Activated CD8-positive, alpha-beta memory T cell treated with anti-CD3 and anti-CD28 coated beads, Interleukin-2, amount 10 ng/mL, durations not matched to agents 7 days and 5 days (primary cell): ENCODE results near the gene ATP13A3. TPM values are rescaled to one million over a fixed set of nuclear protein-coding genes. Genes with fewer than 3 reads are reported as not detected.

Source experiments
- ATAC-seq: fragments of 150-1000 bp; cut with Tn5 transposase; one replicate; pipeline ENCODE4 v1.10.0; 2021; ENCODE audit warnings: moderate library complexity
- CTCF ChIA-PET: fragments of 350-600 bp; sonication (Branson Sonifier 250); formaldehyde crosslinking; loops from one replicate; lab custom pipeline; 2021; ENCODE audit warnings: antibody characterized with exemption; lab: Charles Lee
- DNase-seq: peaks from one replicate; pipeline ENCODE4 v3.0.0-alpha.2; 2020
- H3K27ac Mint-ChIP-seq: one replicate; pipeline ENCODE4 v1.8.0; 2021; ENCODE audit warnings: mild to moderate bottlenecking, mixed read lengths
- H3K27me3 Mint-ChIP-seq: one replicate; pipeline ENCODE4 v1.8.0; 2021; ENCODE audit warnings: mixed read lengths
- H3K36me3 Mint-ChIP-seq: one replicate; pipeline ENCODE4 v1.8.0; 2021; ENCODE audit warnings: mild to moderate bottlenecking, mixed read lengths
- H3K4me1 Mint-ChIP-seq: one replicate; pipeline ENCODE4 v1.8.0; 2021; ENCODE audit warnings: mixed read lengths
- H3K4me3 Mint-ChIP-seq: one replicate; pipeline ENCODE4 v1.8.0; 2021; ENCODE audit warnings: mild to moderate bottlenecking, moderate library complexity, mixed read lengths
- H3K9me3 Mint-ChIP-seq: one replicate; pipeline ENCODE4 v1.8.0; 2022; ENCODE audit warnings: low read depth, mixed read lengths
- total RNA-seq, 2 experiments: library from RNA; stranded (reverse); gene quantifications; one replicate each; pipeline ENCODE4 v1.2.3, GENCODE V29; 2021

The ATP13A3 gene
- total RNA-seq, 2 experiments from 2014 or later, result 78.3 to 82.0 TPM

DNA sequence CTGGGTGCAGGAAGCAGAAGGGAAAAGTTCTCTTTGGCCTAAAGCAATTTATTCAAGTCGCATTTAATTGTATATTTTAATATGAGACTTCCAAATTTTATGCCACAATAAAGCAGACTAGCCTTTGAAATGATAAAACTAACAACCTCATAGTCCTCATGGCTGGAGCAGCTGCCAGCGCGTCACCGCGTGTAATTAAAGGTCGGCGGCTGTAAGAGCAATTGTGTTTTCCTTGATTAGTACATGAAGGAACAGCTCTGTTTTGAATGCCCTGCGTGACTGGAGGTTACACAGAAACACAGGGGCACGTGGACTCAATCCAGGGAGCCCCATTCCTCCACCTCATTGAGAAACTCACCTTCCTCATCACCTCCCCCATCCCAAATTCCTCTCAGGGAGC, 107.2 kb downstream of the ATP13A3 start:
- no peak overlapping the region for H3K27ac Mint-ChIP-seq
- peaks cover 16% of the 10 kb centered on the region for H3K27me3 Mint-ChIP-seq
- CTCF ChIA-PET, result interaction anchor here (2.1 kb wide), 1 partner anchor 64 kb away, joined by 5 read pairs; no protein-coding TSS in a partner anchor
- H3K4me1 Mint-ChIP-seq, result no peaks in the 10 kb centered on the region
- H3K9me3 Mint-ChIP-seq, result no peaks in the 10 kb centered on the region
- ATAC-seq (no peak), DNase-seq (no peak)
- no peak overlapping the region for H3K4me3 Mint-ChIP-seq
- no peaks in the 10 kb centered on the region for H3K36me3 Mint-ChIP-seq

GRCh38 chr3:194379231-194379630, 107.6 kb downstream of the ATP13A3 start:
- CTCF ChIA-PET, result interaction anchor here (2.1 kb wide), 1 partner anchor 63 kb away, joined by 5 read pairs; no protein-coding TSS in a partner anchor
- no peaks in the 10 kb centered on the region for H3K9me3 Mint-ChIP-seq
- DNase-seq (no peak), ATAC-seq (no peak)
- peaks cover 18% of the 10 kb centered on the region for H3K27me3 Mint-ChIP-seq
- no peak overlapping the region for H3K4me3 Mint-ChIP-seq
- H3K27ac Mint-ChIP-seq, result no peak overlapping the region
- H3K36me3 Mint-ChIP-seq, result no peaks in the 10 kb centered on the region
- no peaks in the 10 kb centered on the region for H3K4me1 Mint-ChIP-seq

DNA sequence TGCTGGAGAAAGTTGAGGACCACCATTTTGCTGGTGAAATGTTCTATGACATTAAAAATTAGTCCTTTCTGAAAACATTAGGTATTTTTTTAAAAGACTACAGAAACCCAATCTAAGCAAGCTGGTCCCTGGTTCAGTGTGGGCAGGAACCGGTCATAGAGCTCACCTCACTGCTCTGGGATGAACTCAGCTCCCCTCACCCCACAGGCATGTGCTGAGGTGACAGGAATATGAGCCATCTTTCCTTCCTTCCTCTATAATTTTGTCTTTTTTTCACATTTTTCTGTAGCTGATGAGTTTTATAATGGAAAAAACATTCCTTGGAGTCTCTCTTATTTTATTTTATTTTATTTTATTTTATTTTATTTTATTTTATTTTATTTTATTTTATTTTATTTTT, 109.1 kb downstream of the ATP13A3 start:
- no peak overlapping the region for H3K4me3 Mint-ChIP-seq
- CTCF ChIA-PET, result interaction anchor here (2.1 kb wide), 1 partner anchor 62 kb away, joined by 5 read pairs; no protein-coding TSS in a partner anchor
- H3K4me1 Mint-ChIP-seq, result no peaks in the 10 kb centered on the region
- H3K36me3 Mint-ChIP-seq, result no peaks in the 10 kb centered on the region
- H3K27ac Mint-ChIP-seq, result no peak overlapping the region
- DNase-seq (no peak), ATAC-seq (no peak)
- H3K27me3 Mint-ChIP-seq, result peaks cover 24% of the 10 kb centered on the region
- H3K9me3 Mint-ChIP-seq, result no peaks in the 10 kb centered on the region

- no peaks in the 10 kb centered on the region for H3K36me3 Mint-ChIP-seq
- H3K27ac Mint-ChIP-seq, result no peak overlapping the region
- H3K27me3 Mint-ChIP-seq, result peaks cover 29% of the 10 kb centered on the region
- no peak for DNase-seq
- CTCF ChIA-PET, result no interaction called here
- ATAC-seq, result no peak
- no peaks in the 10 kb centered on the region for H3K9me3 Mint-ChIP-seq
- H3K4me1 Mint-ChIP-seq, result no peaks in the 10 kb centered on the region
- H3K4me3 Mint-ChIP-seq, result no peak overlapping the region
These were observed 110.6 kb downstream of the ATP13A3 start for GRCh38 chr3:194376241-194376560.

DNA sequence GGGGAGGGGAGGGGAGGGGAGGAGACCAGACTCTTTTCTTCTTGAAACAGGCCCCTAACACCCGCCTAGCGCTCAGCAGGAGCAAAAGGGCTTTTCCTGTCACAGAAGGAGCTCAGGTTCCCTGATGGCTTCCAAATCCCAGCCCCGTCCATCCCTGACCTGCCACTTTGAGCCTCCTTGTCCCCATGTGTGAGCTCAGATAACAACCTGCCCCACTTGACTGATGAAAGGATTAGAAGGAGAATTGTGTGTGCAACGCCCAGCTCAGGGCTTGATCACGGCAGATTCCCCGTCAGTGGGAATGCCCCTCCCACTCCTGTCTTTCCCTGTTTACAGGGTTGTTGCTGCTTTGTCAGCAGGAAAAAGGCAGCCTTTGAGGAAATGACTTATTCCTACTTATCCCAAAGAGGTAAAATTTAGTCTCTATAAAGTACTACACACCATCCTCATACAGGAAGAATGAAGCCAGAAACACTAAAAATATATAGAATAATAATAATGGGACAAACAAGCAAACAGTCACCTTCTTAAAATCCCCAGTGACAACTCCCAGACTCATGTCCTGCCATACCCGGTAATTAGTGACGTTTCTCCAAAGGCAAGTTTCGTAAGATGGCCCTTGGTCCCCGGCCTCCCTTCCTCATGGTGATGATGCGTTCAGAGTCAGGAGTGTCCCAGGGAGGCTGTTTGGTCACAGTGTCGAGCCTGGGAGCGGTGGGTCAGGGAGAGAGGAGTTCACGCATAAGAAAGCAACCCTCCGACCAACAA, 111.1 kb downstream of the ATP13A3 start:
- Mint-ChIP-seq H3K9me3 (no peaks in the 10 kb centered on the region), H3K27ac (no peak overlapping the region), H3K36me3 (no peaks in the 10 kb centered on the region), H3K4me1 (no peaks in the 10 kb centered on the region), H3K4me3 (no peak overlapping the region), H3K27me3 (peaks cover 30% of the 10 kb centered on the region)
- ATAC-seq (no peak), DNase-seq (no peak)
- CTCF ChIA-PET, result no interaction called here

DNA sequence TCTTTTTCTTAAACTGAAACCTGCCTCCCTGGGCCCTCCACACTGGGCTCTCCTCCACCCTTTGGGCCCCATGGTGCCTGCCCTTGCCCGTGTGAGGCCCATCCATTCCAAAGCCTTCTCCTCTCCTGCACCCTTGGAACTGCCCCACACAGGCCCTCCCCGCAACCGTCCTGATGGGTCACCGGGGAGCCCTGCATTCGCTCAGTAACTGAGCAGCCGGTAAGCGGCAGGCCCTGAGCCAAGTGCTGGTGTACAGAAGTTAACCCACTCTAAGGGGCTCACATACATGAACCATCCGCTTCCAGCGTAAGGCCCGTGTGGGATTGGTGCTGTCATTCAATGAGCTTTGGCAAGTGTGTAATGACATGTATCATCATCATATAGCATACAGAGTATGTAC, 111.9 kb downstream of the ATP13A3 start:
- H3K27me3 Mint-ChIP-seq, result peaks cover 35% of the 10 kb centered on the region
- no peaks in the 10 kb centered on the region for H3K4me1 Mint-ChIP-seq
- no peaks in the 10 kb centered on the region for H3K36me3 Mint-ChIP-seq
- H3K9me3 Mint-ChIP-seq, result no peaks in the 10 kb centered on the region
- no peak overlapping the region for H3K27ac Mint-ChIP-seq
- no peak for DNase-seq
- CTCF ChIA-PET, result interaction anchor here (0.6 kb wide), 1 partner anchor 1737 kb away, joined by 3 read pairs; no protein-coding TSS in a partner anchor
- no peak overlapping the region for H3K4me3 Mint-ChIP-seq
- ATAC-seq, result no peak

GRCh38 chr3:194373899-194374298, 112.9 kb downstream of the ATP13A3 start:
- H3K27me3 Mint-ChIP-seq, result peaks cover 41% of the 10 kb centered on the region
- H3K4me1 Mint-ChIP-seq, result no peaks in the 10 kb centered on the region
- H3K9me3 Mint-ChIP-seq, result no peaks in the 10 kb centered on the region
- CTCF ChIA-PET, result interaction anchor here (0.9 kb wide), 1 partner anchor 30 kb away, joined by 3 read pairs; no protein-coding TSS in a partner anchor
- no peak overlapping the region for H3K27ac Mint-ChIP-seq
- no peak for ATAC-seq
- H3K4me3 Mint-ChIP-seq, result no peak overlapping the region
- no peak for DNase-seq
- no peaks in the 10 kb centered on the region for H3K36me3 Mint-ChIP-seq

DNA sequence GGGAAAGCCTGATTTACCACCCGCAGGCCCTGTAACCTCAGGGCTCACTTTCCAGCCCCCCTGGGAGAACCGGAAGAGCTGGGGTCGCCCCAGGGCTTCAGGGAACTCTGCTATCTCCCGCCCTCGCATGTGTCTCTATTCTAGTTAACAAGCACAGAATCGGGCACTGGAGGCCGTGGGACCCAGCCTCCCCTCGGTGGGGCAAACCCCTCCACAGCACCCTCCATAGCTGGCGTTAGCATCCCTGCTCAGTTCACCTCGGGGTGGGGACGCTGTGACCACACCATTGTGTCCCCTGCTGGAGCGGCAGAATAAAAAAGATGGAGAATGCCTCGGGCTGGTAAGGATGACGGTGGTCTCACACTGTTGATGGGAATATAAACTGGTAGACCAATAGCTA, 113.8 kb downstream of the ATP13A3 start:
- CTCF ChIA-PET, result interaction anchor here (0.9 kb wide), 1 partner anchor 30 kb away, joined by 3 read pairs; no protein-coding TSS in a partner anchor

DNA sequence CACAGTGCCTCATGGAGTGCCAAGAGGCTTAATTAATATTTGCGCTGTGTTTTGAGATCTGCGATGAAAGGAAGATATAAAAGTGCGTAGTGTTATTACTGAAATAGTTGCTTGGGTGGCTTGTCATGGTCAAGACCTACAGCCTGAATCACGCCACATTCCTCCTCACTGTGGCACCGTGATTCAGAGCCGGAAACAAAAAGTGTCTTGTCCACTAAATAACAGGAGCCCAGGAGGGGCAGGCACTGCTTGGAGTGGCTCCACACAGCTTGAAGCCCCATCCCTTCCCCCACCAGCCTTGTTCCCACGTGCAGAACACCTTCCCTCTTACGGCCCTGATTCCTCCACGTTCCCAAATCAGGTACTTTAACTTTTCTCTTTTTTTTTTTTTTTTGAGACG, 116.0 kb downstream of the ATP13A3 start:
- CTCF ChIA-PET, result interaction anchor here (0.5 to 0.9 kb wide), 2 partner anchors 37 to 346 kb away, joined by 3 read pairs; no protein-coding TSS in a partner anchor
- Mint-ChIP-seq H3K9me3 (no peaks in the 10 kb centered on the region), H3K4me3 (no peak overlapping the region), H3K36me3 (no peaks in the 10 kb centered on the region), H3K27me3 (peaks cover 57% of the 10 kb centered on the region), H3K27ac (no peak overlapping the region), H3K4me1 (no peaks in the 10 kb centered on the region)
- ATAC-seq, result no peak
- DNase-seq, result no peak

More for the DNA sequence above, 113.8 kb downstream of the ATP13A3 start:
- no peak for ATAC-seq
- DNase-seq, result no peak
- Mint-ChIP-seq H3K9me3 (no peaks in the 10 kb centered on the region), H3K36me3 (no peaks in the 10 kb centered on the region), H3K27ac (no peak overlapping the region), H3K4me1 (no peaks in the 10 kb centered on the region), H3K27me3 (peaks cover 50% of the 10 kb centered on the region), H3K4me3 (no peak overlapping the region)

GRCh38 chr3:194369522-194370279, 117.1 kb downstream of the ATP13A3 start, which contains the start of gene LRRC15:
Gene LRRC15 (minus strand): TSS chr3:194369743. CDS start chr3:194361043, 8,700 bp downstream.
- H3K27me3 Mint-ChIP-seq, result peaks cover 49% of the 10 kb centered on the region
- H3K4me1 Mint-ChIP-seq, result no peaks in the 10 kb centered on the region
- H3K27ac Mint-ChIP-seq, result no peak within 1 kb of the TSS
- no peaks in the 10 kb centered on the region for H3K36me3 Mint-ChIP-seq
- CTCF ChIA-PET, result interaction anchor here (0.8 kb wide), 1 partner anchor 25 kb away, joined by 3 read pairs; no protein-coding TSS in a partner anchor
- no peak within 1 kb of the TSS for H3K4me3 Mint-ChIP-seq
- no peaks in the 10 kb centered on the region for H3K9me3 Mint-ChIP-seq
- ATAC-seq, result peak; percentile 45
- no peak for DNase-seq

GRCh38 chr3:194368918-194369317, 117.9 kb downstream of the ATP13A3 start:
- CTCF ChIA-PET, result interaction anchor here (0.8 kb wide), 1 partner anchor 24 kb away, joined by 3 read pairs; no protein-coding TSS in a partner anchor
- Mint-ChIP-seq H3K27ac (no peak overlapping the region), H3K36me3 (no peaks in the 10 kb centered on the region), H3K4me1 (no peaks in the 10 kb centered on the region), H3K27me3 (peaks cover 44% of the 10 kb centered on the region), H3K4me3 (no peak overlapping the region), H3K9me3 (no peaks in the 10 kb centered on the region)
- no peak for DNase-seq
- no peak for ATAC-seq

- Mint-ChIP-seq H3K4me1 (no peaks in the 10 kb centered on the region), H3K9me3 (no peaks in the 10 kb centered on the region), H3K4me3 (no peak overlapping the region), H3K27ac (no peak overlapping the region), H3K36me3 (no peaks in the 10 kb centered on the region), H3K27me3 (peaks cover 44% of the 10 kb centered on the region)
- CTCF ChIA-PET, result no interaction called here
- no peak for DNase-seq
- no peak for ATAC-seq
These were observed 118.6 kb downstream of the ATP13A3 start for GRCh38 chr3:194367992-194368841.
